GM18951 (cell line): Measurements from ENCODE around the gene LIMS1.
"Not testable (repeated sequence)": the region's sequence is repeated elsewhere in the genome, so short reads cannot be mapped to it uniquely, and the experiment has no call there.

Experiments
- POLR2A ChIP-seq: IDR thresholded peaks from 4 replicates; pipeline ENCODE4 v1.6.1; 2011; ENCODE audit warnings: mild to moderate bottlenecking; ENCODE audit not compliant: insufficient read length, insufficient read depth; ENCODE audit errors: extremely low read depth
- in situ Hi-C: fragments of 300-500 bp; cut with MboI; formaldehyde crosslinking; loops from one replicate; pipeline ENCODE4 v1.12.0; 2022; ENCODE audit warnings: low sequenced_read_pairs, mixed read lengths, inconsistent platforms; ENCODE audit not compliant: unreplicated experiment

LIMS1 gene

GRCh38 chr2:108585436-108585835, 51.2 kb downstream of the LIMS1 start:
- in situ Hi-C loops, result loop anchor here (25.0 kb wide), 1 partner anchor 248 kb away; no protein-coding TSS in a partner anchor
- TF ChIP-seq POLR2A, result no peak

GRCh38 chr2:108586116-108586515, 51.8 kb downstream of the LIMS1 start:
- in situ Hi-C loops, result loop anchor here (25.0 kb wide), 1 partner anchor 249 kb away; no protein-coding TSS in a partner anchor
- TF ChIP-seq POLR2A, result no peak

GRCh38 chr2:108586631-108587030, 52.4 kb downstream of the LIMS1 start:
- no peak for TF ChIP-seq POLR2A
- in situ Hi-C loops, result loop anchor here (25.0 kb wide), 1 partner anchor 249 kb away; no protein-coding TSS in a partner anchor

- in situ Hi-C loops, result loop anchor here (25.0 kb wide), 1 partner anchor 250 kb away; no protein-coding TSS in a partner anchor
- no peak for TF ChIP-seq POLR2A
Measured at GRCh38 chr2:108587621-108588020, 53.4 kb downstream of the LIMS1 start.

- TF ChIP-seq POLR2A, result no peak
- in situ Hi-C loops, result loop anchor here (25.0 kb wide), 1 partner anchor 251 kb away; no protein-coding TSS in a partner anchor
Measured at GRCh38 chr2:108588070-108588668, 53.9 kb downstream of the LIMS1 start.

- no peak for TF ChIP-seq POLR2A
- in situ Hi-C loops, result loop anchor here (25.0 kb wide), 1 partner anchor 252 kb away; no protein-coding TSS in a partner anchor
Measured at GRCh38 chr2:108589372-108589771, 55.1 kb downstream of the LIMS1 start.

- in situ Hi-C loops, result loop anchor here (25.0 kb wide), 1 partner anchor 252 kb away; no protein-coding TSS in a partner anchor
- no peak for TF ChIP-seq POLR2A
Measured at GRCh38 chr2:108589781-108590180, 55.5 kb downstream of the LIMS1 start.

- no peak for TF ChIP-seq POLR2A
Measured at GRCh38 chr2:108591163-108591562, 56.9 kb downstream of the LIMS1 start.

GRCh38 chr2:108593547-108594098, 59.4 kb downstream of the LIMS1 start:
- in situ Hi-C loops, result loop anchor here (25.0 kb wide), 1 partner anchor 256 kb away; no protein-coding TSS in a partner anchor
- TF ChIP-seq POLR2A, result no peak

More at GRCh38 chr2:108591163-108591562, 56.9 kb downstream of the LIMS1 start:
- in situ Hi-C loops, result loop anchor here (25.0 kb wide), 1 partner anchor 254 kb away; no protein-coding TSS in a partner anchor

GRCh38 chr2:108594132-108594981, 60.1 kb downstream of the LIMS1 start:
- no peak for TF ChIP-seq POLR2A
- in situ Hi-C loops, result loop anchor here (25.0 kb wide), 1 partner anchor 257 kb away; no protein-coding TSS in a partner anchor

GRCh38 chr2:108594982-108595464, 60.8 kb downstream of the LIMS1 start:
- in situ Hi-C loops, result loop anchor here (25.0 kb wide), 1 partner anchor 258 kb away; no protein-coding TSS in a partner anchor

GRCh38 chr2:108595771-108596170, 61.5 kb downstream of the LIMS1 start:
- in situ Hi-C loops, result loop anchor here (25.0 kb wide), 1 partner anchor 258 kb away; no protein-coding TSS in a partner anchor

More at GRCh38 chr2:108594982-108595464, 60.8 kb downstream of the LIMS1 start:
- no peak for TF ChIP-seq POLR2A

GRCh38 chr2:108597105-108597744, 63.0 kb downstream of the LIMS1 start:
- in situ Hi-C loops, result loop anchor here (25.0 kb wide), 1 partner anchor 260 kb away; no protein-coding TSS in a partner anchor

GRCh38 chr2:108601199-108601598, 66.9 kb downstream of the LIMS1 start:
- in situ Hi-C loops, result not testable (repeated sequence)
